Trophoblast cell (in vitro differentiated cells and primary cell): ENCODE results near the gene CACNA1H.
"Not testable (repeated sequence)": the region's sequence is repeated elsewhere in the genome, so short reads cannot be mapped to it uniquely, and the experiment has no call there.

Source experiments
- DNase-seq, 2 donors: peaks; one replicate each; pipeline ENCODE4 v3.0.0-alpha.2; 2016
- H2AFZ ChIP-seq: 2 replicates; pipeline ENCODE4 v1.6.1; 2013; ENCODE audit warnings: low read length, moderate library complexity, mild to moderate bottlenecking; ENCODE audit not compliant: insufficient read depth, poor library complexity
- H2AK5ac ChIP-seq: 2 replicates; pipeline ENCODE4 v1.6.1; 2013; ENCODE audit warnings: mild to moderate bottlenecking, low read length
- H2BK120ac ChIP-seq: 2 replicates; pipeline ENCODE4 v1.6.1; 2013; ENCODE audit warnings: low read length, mild to moderate bottlenecking, moderate library complexity; ENCODE audit not compliant: insufficient read depth, poor library complexity
- H2BK12ac ChIP-seq: 2 replicates; pipeline ENCODE4 v1.6.1; 2013; ENCODE audit warnings: mild to moderate bottlenecking, low read length, moderate library complexity
- H2BK5ac ChIP-seq: 2 replicates; pipeline ENCODE4 v1.6.1; 2013; ENCODE audit warnings: low read length, low read depth, moderate library complexity, mild to moderate bottlenecking; ENCODE audit not compliant: poor library complexity
- H3K14ac ChIP-seq: 2 replicates; pipeline ENCODE4 v1.6.1; 2013; ENCODE audit warnings: mild to moderate bottlenecking, low read length
- H3K18ac ChIP-seq: 2 replicates; pipeline ENCODE4 v1.6.1; 2013; ENCODE audit warnings: mild to moderate bottlenecking, low read length
- H3K23ac ChIP-seq: 2 replicates; pipeline ENCODE4 v1.6.1; 2013; ENCODE audit warnings: low read length
- H3K27ac ChIP-seq: 2 replicates; pipeline ENCODE4 v1.5.1; 2013; ENCODE audit warnings: low read depth, mild to moderate bottlenecking, inconsistent platforms, low read length, moderate library complexity
- H3K27me3 ChIP-seq: 2 replicates; pipeline ENCODE4 v1.6.1; 2013; ENCODE audit warnings: inconsistent platforms, mild to moderate bottlenecking, low read length, moderate library complexity; ENCODE audit not compliant: insufficient read depth
- H3K36me3 ChIP-seq, 2 experiments: 1 replicate in 1 of 2; 2 replicates in 1 of 2; pipeline ENCODE4 v1.6.1; 2013; ENCODE audit warnings: low read length in 2 of 2, mild to moderate bottlenecking in 2 of 2, moderate library complexity in 1 of 2; ENCODE audit not compliant: insufficient read depth in 2 of 2, control insufficient read depth in 1 of 2
- H3K4ac ChIP-seq: 2 replicates; pipeline ENCODE4 v1.6.1; 2013; ENCODE audit warnings: low read depth, mild to moderate bottlenecking, low read length, moderate library complexity
- H3K4me1 ChIP-seq, 2 experiments: 1 replicate in 1 of 2; 2 replicates in 1 of 2; pipeline ENCODE4 v1.6.1; 2013; ENCODE audit warnings: low read length in 2 of 2, mild to moderate bottlenecking in 2 of 2, moderate library complexity in 1 of 2; ENCODE audit not compliant: insufficient read depth in 2 of 2, control insufficient read depth in 1 of 2
- H3K4me2 ChIP-seq: 2 replicates; pipeline ENCODE4 v1.6.1; 2013; ENCODE audit warnings: inconsistent platforms, mild to moderate bottlenecking, low read length, moderate library complexity
- H3K4me3 ChIP-seq: 2 replicates; pipeline ENCODE4 v1.5.1; 2013; ENCODE audit warnings: mild to moderate bottlenecking, low read depth, low read length, inconsistent platforms
- H3K79me1 ChIP-seq: one replicate; pipeline ENCODE4 v1.6.1; 2013; ENCODE audit warnings: low read length
- H3K79me2 ChIP-seq: 2 replicates; pipeline ENCODE4 v1.6.1; 2013; ENCODE audit warnings: low read length, mild to moderate bottlenecking; ENCODE audit not compliant: control insufficient read depth, insufficient read depth, poor library complexity
- H3K9ac ChIP-seq: 2 replicates; pipeline ENCODE4 v1.6.1; 2013; ENCODE audit warnings: mild to moderate bottlenecking, low read length
- H3K9me3 ChIP-seq: 2 replicates; pipeline ENCODE4 v1.6.1; 2013; ENCODE audit warnings: low read depth, mild to moderate bottlenecking, control low read depth, inconsistent platforms, low read length; ENCODE audit not compliant: insufficient read depth
- H4K12ac ChIP-seq: 2 replicates; pipeline ENCODE4 v1.6.1; 2013; ENCODE audit warnings: low read depth, mild to moderate bottlenecking, low read length, moderate library complexity
- H4K8ac ChIP-seq: 2 replicates; pipeline ENCODE4 v1.6.1; 2013; ENCODE audit warnings: low read depth, mild to moderate bottlenecking, low read length, moderate library complexity
- H4K91ac ChIP-seq: one replicate; pipeline ENCODE4 v1.6.1; 2013; ENCODE audit warnings: low read depth, mild to moderate bottlenecking, low read length, moderate library complexity
- WGBS: extraction: QIAGEN DNeasy Blood & Tissue Kit; methylation state at CpG from one replicate; pipeline ENCODE4 v1.1.7; 2013; ENCODE audit warnings: missing lambda C conversion rate; ENCODE audit not compliant: insufficient read length, insufficient coverage; ENCODE audit errors: extremely low coverage; 5-methylcytosine and 5-hydroxymethylcytosine counted together

The CACNA1H gene

DNA sequence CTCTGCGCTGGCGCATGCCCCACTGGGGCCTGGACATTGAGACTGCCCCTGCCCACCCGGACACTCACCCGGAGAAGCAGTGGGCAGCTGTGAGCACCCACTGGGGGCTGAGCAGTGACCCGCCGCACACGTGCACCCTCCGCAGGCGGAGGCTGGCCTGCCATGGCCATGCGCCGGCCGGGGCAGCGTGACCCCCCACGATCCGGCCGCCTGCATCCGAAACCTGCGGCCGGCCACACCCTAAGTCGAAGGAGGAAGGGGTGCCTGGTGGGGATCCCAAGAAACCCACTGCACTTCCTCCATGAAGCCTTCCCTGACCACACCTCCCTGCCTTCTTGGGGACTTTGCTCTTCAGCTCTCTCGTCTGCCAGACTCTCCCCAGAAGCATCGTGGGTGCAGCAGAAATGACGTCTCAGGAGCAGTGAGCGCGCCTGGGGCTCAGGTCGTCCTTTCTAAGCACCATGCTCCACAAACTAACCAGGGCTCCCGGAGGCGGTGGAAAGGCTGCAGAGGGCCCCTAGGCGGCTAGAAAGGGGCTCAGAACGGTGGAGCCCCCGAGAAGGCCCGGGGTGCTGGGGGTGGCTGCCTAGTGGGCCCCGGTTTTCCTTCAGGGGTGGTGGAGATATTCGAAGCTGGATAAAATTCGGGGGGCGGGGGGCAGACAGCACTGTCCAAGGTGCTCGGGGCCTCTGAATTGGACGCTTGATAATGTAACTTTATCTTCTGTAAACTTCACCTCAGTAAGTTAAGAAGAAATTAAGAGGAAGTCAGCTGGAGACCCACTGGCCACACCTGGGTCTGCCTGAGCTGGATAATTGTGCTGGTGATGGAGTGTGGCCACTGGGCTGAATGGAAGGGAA, 70.7 kb downstream of the CACNA1H start:
- no peak overlapping the region for H4K8ac ChIP-seq
- no peaks in the 10 kb centered on the region for H3K79me1 ChIP-seq
- no peaks in the 10 kb centered on the region for H3K27me3 ChIP-seq
- no peaks in the 10 kb centered on the region for H3K79me2 ChIP-seq
- H3K4me2 ChIP-seq = no peak overlapping the region
- WGBS = no CpG with 5 or more reads among the region's 38 CpGs
- H3K9ac ChIP-seq = no peak overlapping the region
- H2AFZ ChIP-seq = no peak overlapping the region
- H3K9me3 ChIP-seq = peaks cover 2% of the 10 kb centered on the region
- no peak overlapping the region for H2AK5ac ChIP-seq
- H3K4me1 ChIP-seq = no peaks in the 10 kb centered on the region
- no peak for DNase-seq
- no peak overlapping the region for H3K14ac ChIP-seq
- H3K18ac ChIP-seq = no peak overlapping the region
- no peak overlapping the region for H3K27ac ChIP-seq
- H2BK120ac ChIP-seq = no peak overlapping the region
- H3K23ac ChIP-seq = no peak overlapping the region
- no peak overlapping the region for H3K4me3 ChIP-seq
- no peak overlapping the region for H2BK5ac ChIP-seq
- H3K36me3 ChIP-seq = no peaks in the 10 kb centered on the region
- no peak overlapping the region for H4K91ac ChIP-seq
- H4K12ac ChIP-seq = no peak overlapping the region
- no peak overlapping the region for H2BK12ac ChIP-seq
- no peak overlapping the region for H3K4ac ChIP-seq

GRCh38 chr16:1224558-1224957, 71.7 kb downstream of the CACNA1H start:
- H3K4me3 ChIP-seq = no peak overlapping the region
- DNase-seq = no peak
- peaks cover 2% of the 10 kb centered on the region for H3K9me3 ChIP-seq
- H2BK5ac ChIP-seq = no peak overlapping the region
- no peak overlapping the region for H3K4ac ChIP-seq
- no peaks in the 10 kb centered on the region for H3K4me1 ChIP-seq
- no peak overlapping the region for H3K14ac ChIP-seq
- H2AFZ ChIP-seq = no peak overlapping the region
- no peak overlapping the region for H3K23ac ChIP-seq
- H3K79me1 ChIP-seq = no peaks in the 10 kb centered on the region
- H2BK12ac ChIP-seq = no peak overlapping the region
- H4K12ac ChIP-seq = no peak overlapping the region
- H3K18ac ChIP-seq = no peak overlapping the region
- no peak overlapping the region for H4K8ac ChIP-seq
- WGBS = no CpG with 5 or more reads among the region's 9 CpGs
- H3K79me2 ChIP-seq = no peaks in the 10 kb centered on the region
- no peak overlapping the region for H4K91ac ChIP-seq
- no peak overlapping the region for H2BK120ac ChIP-seq
- H2AK5ac ChIP-seq = no peak overlapping the region
- no peak overlapping the region for H3K4me2 ChIP-seq
- no peak overlapping the region for H3K27ac ChIP-seq
- no peaks in the 10 kb centered on the region for H3K36me3 ChIP-seq
- H3K9ac ChIP-seq = no peak overlapping the region
- no peaks in the 10 kb centered on the region for H3K27me3 ChIP-seq

GRCh38 chr16:1225051-1225451, 72.1 kb downstream of the CACNA1H start, which contains the start of gene TPSG1:
Gene TPSG1, minus strand, starts transcription at chr16:1225268. Its CDS starts 16 bp downstream, at chr16:1225252.
- Histone ChIP-seq H3K4ac (no peak within 1 kb of the TSS), H3K14ac (no peak within 1 kb of the TSS), H3K9me3 (peaks cover 2% of the 10 kb centered on the region), H2BK120ac (no peak within 1 kb of the TSS), H2AFZ (no peak within 1 kb of the TSS), H4K8ac (no peak within 1 kb of the TSS), H2AK5ac (no peak within 1 kb of the TSS), H2BK12ac (no peak within 1 kb of the TSS), H3K27me3 (no peaks in the 10 kb centered on the region), H2BK5ac (no peak within 1 kb of the TSS), H3K9ac (no peak within 1 kb of the TSS), H3K18ac (no peak within 1 kb of the TSS), H4K12ac (no peak within 1 kb of the TSS), H4K91ac (no peak within 1 kb of the TSS), H3K4me3 (no peak within 1 kb of the TSS), H3K4me2 (no peak within 1 kb of the TSS), H3K23ac (no peak within 1 kb of the TSS), H3K27ac (no peak within 1 kb of the TSS), H3K79me1 (no peaks in the 10 kb centered on the region), H3K36me3 (no peaks in the 10 kb centered on the region), H3K4me1 (no peaks in the 10 kb centered on the region), H3K79me2 (no peaks in the 10 kb centered on the region)
- WGBS = no CpG with 5 or more reads among the region's 10 CpGs
- no peak for DNase-seq

DNA sequence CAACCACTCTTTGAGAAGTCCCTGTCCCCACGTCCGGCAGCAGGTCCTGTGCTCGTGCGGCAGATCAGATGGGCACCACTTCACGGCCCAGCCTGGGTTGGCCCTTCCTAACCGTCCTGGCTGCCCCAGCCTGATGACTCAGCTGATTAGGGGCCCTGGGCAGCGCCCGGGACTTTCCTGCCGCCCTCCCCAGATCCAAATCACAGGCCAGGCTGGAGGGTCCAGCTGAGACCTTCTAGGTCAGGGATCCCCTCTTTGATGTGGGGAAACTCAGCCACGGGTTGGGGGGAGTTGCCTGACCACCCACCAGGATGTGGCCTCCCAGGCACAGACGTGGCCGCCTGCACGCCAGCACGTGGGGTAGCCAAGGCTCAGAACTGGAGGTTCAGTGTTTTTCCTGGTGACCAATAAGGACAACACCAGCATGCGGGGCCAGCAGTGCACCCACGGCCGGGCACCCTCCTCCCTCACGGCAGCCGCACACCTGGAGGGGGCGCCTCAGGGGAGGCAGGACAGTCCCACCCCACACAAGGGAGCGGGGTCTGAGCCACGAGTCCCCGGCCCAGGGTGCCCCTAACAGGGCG, 72.9 kb downstream of the CACNA1H start:
- not testable (repeated sequence) for H2AK5ac ChIP-seq, H3K23ac ChIP-seq, H4K91ac ChIP-seq, DNase-seq, H4K12ac ChIP-seq, H3K79me2 ChIP-seq, H3K9me3 ChIP-seq, H3K4me2 ChIP-seq, H2AFZ ChIP-seq, H3K79me1 ChIP-seq, H3K14ac ChIP-seq, H2BK12ac ChIP-seq, H3K9ac ChIP-seq, H3K27ac ChIP-seq, H2BK120ac ChIP-seq, H3K18ac ChIP-seq, H3K36me3 ChIP-seq, H3K27me3 ChIP-seq, H3K4me1 ChIP-seq, H3K4ac ChIP-seq, H4K8ac ChIP-seq, H3K4me3 ChIP-seq, H2BK5ac ChIP-seq
- WGBS = no CpG with 5 or more reads among the region's 24 CpGs
